Amniotic stem cell (primary cell): ENCODE measurements around the gene B4GALT5.
A peak's percentile ranks its signal among the peaks of the same experiment; 100 is the strongest.
"Not testable (repeated sequence)": the region's sequence is repeated elsewhere in the genome, so short reads cannot be mapped to it uniquely, and the experiment has no call there.

Experiments
- DNase-seq: peaks from one replicate; lab custom pipeline; 2025; lab: John Stamatoyannopoulos, UW

The B4GALT5 gene

GRCh38 chr20:49713753-49714712 is at the start of gene B4GALT5:
TSS of gene B4GALT5 (minus strand) at chr20:49713878. CDS start at chr20:49713690, 188 bp downstream.
- peak; percentile 72 for DNase-seq

- DNase-seq = no peak
Measured at GRCh38 chr20:49762940-49763766, 49.5 kb upstream of the B4GALT5 start.

GRCh38 chr20:49761888-49762287 is 48.2 kb upstream of the B4GALT5 start:
- DNase-seq = not testable (repeated sequence)

- no peak for DNase-seq
Measured at GRCh38 chr20:49759266-49759950, 45.7 kb upstream of the B4GALT5 start.

GRCh38 chr20:49758781-49759180 is 45.1 kb upstream of the B4GALT5 start:
- no peak for DNase-seq

GRCh38 chr20:49757597-49757996 is 43.9 kb upstream of the B4GALT5 start:
- no peak for DNase-seq

GRCh38 chr20:49756241-49756640 is 42.6 kb upstream of the B4GALT5 start:
- DNase-seq = no peak

GRCh38 chr20:49754596-49754995 is 40.9 kb upstream of the B4GALT5 start:
- no peak for DNase-seq

GRCh38 chr20:49753133-49753532 is 39.5 kb upstream of the B4GALT5 start:
- no peak for DNase-seq

GRCh38 chr20:49752201-49752903 is 38.7 kb upstream of the B4GALT5 start:
- no peak for DNase-seq

- DNase-seq = no peak
Measured at GRCh38 chr20:49751397-49751736, 37.7 kb upstream of the B4GALT5 start.

- DNase-seq = no peak
Measured at GRCh38 chr20:49750611-49751396, 37.1 kb upstream of the B4GALT5 start.

GRCh38 chr20:49749625-49750024 is 35.9 kb upstream of the B4GALT5 start:
- DNase-seq = no peak

GRCh38 chr20:49748525-49748838 is 34.8 kb upstream of the B4GALT5 start:
- no peak for DNase-seq

- DNase-seq = no peak
Measured at GRCh38 chr20:49747707-49748524, 34.2 kb upstream of the B4GALT5 start.

GRCh38 chr20:49742948-49743347 is 29.3 kb upstream of the B4GALT5 start:
- no peak for DNase-seq

GRCh38 chr20:49741977-49742376 is 28.3 kb upstream of the B4GALT5 start:
- no peak for DNase-seq

- no peak for DNase-seq
Measured at GRCh38 chr20:49740807-49741206, 27.1 kb upstream of the B4GALT5 start.

GRCh38 chr20:49739042-49739441 is 25.4 kb upstream of the B4GALT5 start:
- DNase-seq = no peak

- no peak for DNase-seq
Measured at GRCh38 chr20:49737260-49737659, 23.6 kb upstream of the B4GALT5 start.
